Chondrocyte (in vitro differentiated cells): ENCODE results near the gene MBP. TPM values are rescaled to one million over a fixed set of nuclear protein-coding genes. Genes with fewer than 3 reads are reported as not detected.
A peak's percentile ranks its signal among the peaks of the same experiment; 100 is the strongest.

ENCODE experiments used
- DNase-seq: peaks from one replicate; pipeline ENCODE4 v3.0.0; 2021; ENCODE audit warnings: mixed read lengths, low spot score
- H3K27ac Mint-ChIP-seq: one replicate; pipeline ENCODE4 v1.8.0; 2021; ENCODE audit warnings: mild to moderate bottlenecking, moderate library complexity, mixed read lengths; ENCODE audit not compliant: unreplicated experiment
- H3K27me3 Mint-ChIP-seq: 2 replicates; pipeline ENCODE4 v1.8.0; 2021; ENCODE audit warnings: low read depth, mixed read lengths
- H3K36me3 Mint-ChIP-seq: 2 replicates; pipeline ENCODE4 v1.8.0; 2021; ENCODE audit warnings: low read depth, mixed read lengths
- H3K4me1 Mint-ChIP-seq: 2 replicates; pipeline ENCODE4 v1.8.0; 2021; ENCODE audit warnings: low read depth, mild to moderate bottlenecking, mixed read lengths
- H3K4me3 Mint-ChIP-seq: one replicate; pipeline ENCODE4 v1.8.0; 2021; ENCODE audit warnings: mild to moderate bottlenecking, moderate library complexity, mixed read lengths; ENCODE audit not compliant: unreplicated experiment
- H3K9me3 Mint-ChIP-seq: 2 replicates; pipeline ENCODE4 v1.8.0; 2021; ENCODE audit warnings: low read depth, mixed read lengths
- CTCF ChIP-seq: fragments of 200-600 bp; sonication (generic); IDR thresholded peaks from 2 replicates; pipeline ENCODE4 v1.5.0; 2021; ENCODE audit warnings: antibody characterized with exemption, mild to moderate bottlenecking, moderate library complexity
- total RNA-seq: library from RNA; stranded (reverse); gene quantifications from 3 replicates; pipeline ENCODE4 v1.2.1, GENCODE V29; 2021

MBP gene
- total RNA-seq, 1 donor from 2014 or later, result 15.9 TPM

DNA sequence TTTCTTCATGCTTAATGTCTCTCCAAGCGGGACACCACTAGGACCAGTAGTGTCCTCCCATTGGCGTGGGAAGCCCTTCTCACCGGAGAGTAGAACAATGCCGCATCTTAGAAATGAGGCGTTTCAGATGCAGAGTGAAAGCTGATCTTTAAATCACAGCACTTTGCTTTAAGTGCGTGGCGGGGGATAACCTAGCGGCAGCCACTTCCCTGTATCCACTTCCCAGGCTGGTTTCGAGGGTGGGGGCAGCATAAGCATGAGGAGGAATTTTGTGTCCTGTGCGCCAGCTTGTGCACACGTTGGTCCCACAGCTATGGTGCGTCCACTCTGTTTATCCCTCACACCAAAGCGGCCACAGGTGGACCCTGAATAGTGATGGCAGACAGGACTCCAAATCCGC is 63.1 kb downstream of the MBP start:
- H3K4me3 Mint-ChIP-seq, result no peak overlapping the region
- H3K27ac Mint-ChIP-seq, result no peak overlapping the region
- no peak for TF ChIP-seq CTCF
- no peaks in the 10 kb centered on the region for H3K9me3 Mint-ChIP-seq
- peaks cover 2% of the 10 kb centered on the region for H3K36me3 Mint-ChIP-seq
- peaks cover 85% of the 10 kb centered on the region for H3K4me1 Mint-ChIP-seq
- no peaks in the 10 kb centered on the region for H3K27me3 Mint-ChIP-seq
- no peak for DNase-seq

- no peak for DNase-seq
- Mint-ChIP-seq H3K27ac (peak overlapping the region; percentile 95), H3K4me3 (no peak overlapping the region), H3K27me3 (no peaks in the 10 kb centered on the region), H3K36me3 (peaks cover 3% of the 10 kb centered on the region), H3K4me1 (peaks cover 78% of the 10 kb centered on the region), H3K9me3 (no peaks in the 10 kb centered on the region)
- peak; percentile 74 for TF ChIP-seq CTCF
Observed at GRCh38 chr18:77068321-77069312, 64.0 kb downstream of the MBP start.

- H3K9me3 Mint-ChIP-seq, result no peaks in the 10 kb centered on the region
- no peaks in the 10 kb centered on the region for H3K27me3 Mint-ChIP-seq
- peak overlapping the region; percentile 95 for H3K27ac Mint-ChIP-seq
- H3K36me3 Mint-ChIP-seq, result peaks cover 3% of the 10 kb centered on the region
- peak; percentile 58 for TF ChIP-seq CTCF
- peak overlapping the region; percentile 41 for H3K4me3 Mint-ChIP-seq
- no peak for DNase-seq
- peaks cover 79% of the 10 kb centered on the region for H3K4me1 Mint-ChIP-seq
Observed at GRCh38 chr18:77067291-77068061, 65.1 kb downstream of the MBP start.

- Mint-ChIP-seq H3K27ac (peak overlapping the region; percentile 95), H3K9me3 (no peaks in the 10 kb centered on the region), H3K4me3 (no peak overlapping the region), H3K36me3 (peaks cover 3% of the 10 kb centered on the region), H3K27me3 (no peaks in the 10 kb centered on the region), H3K4me1 (peaks cover 79% of the 10 kb centered on the region)
- no peak for TF ChIP-seq CTCF
- DNase-seq, result no peak
Observed at GRCh38 chr18:77066689-77067088, 65.9 kb downstream of the MBP start.

DNA sequence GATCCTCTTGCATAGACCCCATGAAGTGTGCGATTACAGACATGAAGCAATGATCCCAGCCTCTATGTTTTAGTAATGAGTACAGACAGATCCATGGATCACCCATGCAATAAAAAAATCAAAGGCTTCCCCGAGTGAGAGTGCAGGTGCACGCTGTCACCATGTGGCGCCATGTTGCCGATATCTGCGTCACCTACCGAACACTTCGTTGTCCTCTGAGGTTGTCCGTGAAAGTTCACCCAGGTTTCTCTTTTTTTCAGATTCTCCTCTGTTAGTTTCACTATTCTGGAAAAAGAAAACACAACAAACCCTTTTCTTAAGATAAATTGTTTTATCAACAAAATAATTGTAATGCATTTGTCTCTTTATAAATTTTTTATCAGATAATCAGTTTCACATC is 66.5 kb downstream of the MBP start:
- H3K4me1 Mint-ChIP-seq, result peaks cover 79% of the 10 kb centered on the region
- no peak for DNase-seq
- H3K4me3 Mint-ChIP-seq, result no peak overlapping the region
- H3K36me3 Mint-ChIP-seq, result peaks cover 3% of the 10 kb centered on the region
- no peaks in the 10 kb centered on the region for H3K27me3 Mint-ChIP-seq
- H3K27ac Mint-ChIP-seq, result no peak overlapping the region
- no peak for TF ChIP-seq CTCF
- H3K9me3 Mint-ChIP-seq, result no peaks in the 10 kb centered on the region
